GM19240 (cell line): ENCODE measurements around the gene GATAD2B.

Experiments used
- DNase-seq: peaks from one replicate; pipeline ENCODE4 v3.0.0; 2011; ENCODE audit warnings: low spot score; ENCODE audit not compliant: insufficient read length

GATAD2B gene

GRCh38 chr1:153922972-153923925, at the start of gene GATAD2B:
TSS of gene GATAD2B (minus strand) at chr1:153922972. CDS start at chr1:153828347, 94,625 bp downstream.
- peak; percentile 91 for DNase-seq

GRCh38 chr1:153970346-153970745, 47.6 kb upstream of the GATAD2B start:
- DNase-seq, result no peak

GRCh38 chr1:153968972-153969371, 46.2 kb upstream of the GATAD2B start:
- DNase-seq, result no peak

GRCh38 chr1:153968408-153968807, 45.6 kb upstream of the GATAD2B start:
- DNase-seq, result no peak

GRCh38 chr1:153968000-153968363, 45.2 kb upstream of the GATAD2B start:
- DNase-seq, result no peak

- peak; percentile 77 for DNase-seq
Observed at GRCh38 chr1:153967107-153967999, 44.6 kb upstream of the GATAD2B start, which contains the start of gene CREB3L4. TSS of gene CREB3L4 (plus strand) at chr1:153967902. CDS start at chr1:153968526, 624 bp downstream.

GRCh38 chr1:153963850-153964331, 41.1 kb upstream of the GATAD2B start:
- no peak for DNase-seq

- DNase-seq, result peak; percentile 74
Observed at GRCh38 chr1:153963030-153963849, 40.5 kb upstream of the GATAD2B start, which contains the start of gene SLC39A1. TSS of gene SLC39A1 (minus strand) at chr1:153963537. CDS start at chr1:153962715, 822 bp downstream.

- DNase-seq, result no peak
Observed at GRCh38 chr1:153962088-153963029, 39.6 kb upstream of the GATAD2B start.

GRCh38 chr1:153961421-153961820, 38.6 kb upstream of the GATAD2B start:
- DNase-seq, result no peak

GRCh38 chr1:153960206-153960605, 37.4 kb upstream of the GATAD2B start:
- no peak for DNase-seq

GRCh38 chr1:153959454-153959853, 36.7 kb upstream of the GATAD2B start:
- no peak for DNase-seq

GRCh38 chr1:153958961-153959260, 36.1 kb upstream of the GATAD2B start:
- DNase-seq, result no peak

- DNase-seq, result peak; percentile 92
Observed at GRCh38 chr1:153958111-153958960, 35.6 kb upstream of the GATAD2B start, which contains the start of gene CRTC2. TSS of gene CRTC2 (minus strand) at chr1:153958612. CDS start at chr1:153958497, 115 bp downstream.

- peak; percentile 56 for DNase-seq
Observed at GRCh38 chr1:153957744-153958110, 35.0 kb upstream of the GATAD2B start.

GRCh38 chr1:153956997-153957715, 34.4 kb upstream of the GATAD2B start:
- DNase-seq, result no peak

- DNase-seq, result no peak
Observed at GRCh38 chr1:153954826-153955225, 32.1 kb upstream of the GATAD2B start.

GRCh38 chr1:153953859-153954365, 31.1 kb upstream of the GATAD2B start:
- DNase-seq, result no peak
